HG03064 (cell line): ENCODE results near the gene PRIM1.
A peak's percentile ranks its signal among the peaks of the same experiment; 100 is the strongest.
"Not testable (repeated sequence)": the region's sequence is repeated elsewhere in the genome, so short reads cannot be mapped to it uniquely, and the experiment has no call there.

Experiments used
- ATAC-seq: cut with Tn5 transposase; IDR thresholded peaks from one replicate; pipeline ENCODE4 v1.9.1; 2021; ENCODE audit warnings: low read depth; ENCODE audit not compliant: unreplicated experiment

The PRIM1 gene

GRCh38 chr12:56751712-56752598, at the start of gene PRIM1:
TSS of gene PRIM1 (minus strand) at chr12:56752323. CDS start at chr12:56752298, 25 bp downstream.
- ATAC-seq, result peak; percentile 62

GRCh38 chr12:56800221-56800620, 48.1 kb upstream of the PRIM1 start:
- no peak for ATAC-seq

GRCh38 chr12:56799345-56799744, 47.2 kb upstream of the PRIM1 start:
- ATAC-seq, result not testable (repeated sequence)

GRCh38 chr12:56795791-56796190, 43.7 kb upstream of the PRIM1 start:
- not testable (repeated sequence) for ATAC-seq

- ATAC-seq, result not testable (repeated sequence)
Observed at GRCh38 chr12:56795046-56795562, 43.0 kb upstream of the PRIM1 start.

GRCh38 chr12:56793124-56793523, 41.0 kb upstream of the PRIM1 start:
- ATAC-seq, result not testable (repeated sequence)

GRCh38 chr12:56792678-56793077, 40.6 kb upstream of the PRIM1 start:
- no peak for ATAC-seq

GRCh38 chr12:56789429-56789828, 37.3 kb upstream of the PRIM1 start:
- ATAC-seq, result not testable (repeated sequence)

GRCh38 chr12:56787498-56787897, 35.4 kb upstream of the PRIM1 start:
- ATAC-seq, result no peak

- no peak for ATAC-seq
Observed at GRCh38 chr12:56785874-56786273, 33.8 kb upstream of the PRIM1 start.

GRCh38 chr12:56785141-56785865, 33.2 kb upstream of the PRIM1 start:
- ATAC-seq, result no peak

- ATAC-seq, result no peak
Observed at GRCh38 chr12:56781726-56782125, 29.6 kb upstream of the PRIM1 start.

GRCh38 chr12:56778756-56779155, 26.6 kb upstream of the PRIM1 start:
- ATAC-seq, result no peak

GRCh38 chr12:56776654-56777053, 24.5 kb upstream of the PRIM1 start:
- no peak for ATAC-seq

GRCh38 chr12:56775638-56776037, 23.5 kb upstream of the PRIM1 start:
- ATAC-seq, result no peak

GRCh38 chr12:56773113-56773512, 21.0 kb upstream of the PRIM1 start:
- ATAC-seq, result no peak

GRCh38 chr12:56772625-56773024, 20.5 kb upstream of the PRIM1 start:
- ATAC-seq, result no peak

GRCh38 chr12:56769868-56770267, 17.7 kb upstream of the PRIM1 start:
- ATAC-seq, result no peak

GRCh38 chr12:56768424-56768823, 16.3 kb upstream of the PRIM1 start:
- ATAC-seq, result no peak

- peak; percentile 90 for ATAC-seq
Observed at GRCh38 chr12:56766535-56766934, 14.4 kb upstream of the PRIM1 start.
